ENCODE measurements around the gene PDGFRB.

DNA sequence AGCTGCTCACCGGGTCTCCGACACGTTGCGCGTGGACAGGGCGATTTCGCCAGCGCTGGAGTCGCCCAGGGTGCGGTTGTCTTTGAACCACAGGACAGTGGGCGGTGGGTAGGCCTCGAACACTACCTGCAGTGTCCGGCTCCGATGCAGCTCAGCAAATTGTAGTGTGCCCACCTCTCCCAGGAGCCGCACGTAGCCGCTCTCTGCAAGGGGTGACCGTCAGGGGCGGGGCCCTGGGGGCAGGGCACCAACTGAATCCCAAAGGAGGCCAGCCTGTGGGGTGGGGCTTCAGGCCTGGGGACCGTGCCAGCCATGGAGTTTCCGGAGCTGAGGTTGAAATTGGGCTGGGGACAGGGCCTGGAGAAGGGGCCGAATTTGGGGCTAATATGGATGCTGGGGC is 22.9 kb downstream of the PDGFRB start:
- TF ChIP-seq PHF8 (IDR thresholded peaks at IDR 0.05; ENCODE audit: borderline replicate concordance, low read depth) = no peak
- TF ChIP-seq EP300 (IDR thresholded peaks at IDR 0.05) = no peak

Data from A549 (cell line).